Measurements from ENCODE around the gene DCK. TPM values are rescaled to one million over a fixed set of nuclear protein-coding genes. Genes with fewer than 3 reads are reported as not detected.
"Not testable (repeated sequence)": the region's sequence is repeated elsewhere in the genome, so short reads cannot be mapped to it uniquely, and the experiment has no call there.

DCK gene
- polyA plus RNA-seq, 1 experiment, result 3.8 TPM

DNA sequence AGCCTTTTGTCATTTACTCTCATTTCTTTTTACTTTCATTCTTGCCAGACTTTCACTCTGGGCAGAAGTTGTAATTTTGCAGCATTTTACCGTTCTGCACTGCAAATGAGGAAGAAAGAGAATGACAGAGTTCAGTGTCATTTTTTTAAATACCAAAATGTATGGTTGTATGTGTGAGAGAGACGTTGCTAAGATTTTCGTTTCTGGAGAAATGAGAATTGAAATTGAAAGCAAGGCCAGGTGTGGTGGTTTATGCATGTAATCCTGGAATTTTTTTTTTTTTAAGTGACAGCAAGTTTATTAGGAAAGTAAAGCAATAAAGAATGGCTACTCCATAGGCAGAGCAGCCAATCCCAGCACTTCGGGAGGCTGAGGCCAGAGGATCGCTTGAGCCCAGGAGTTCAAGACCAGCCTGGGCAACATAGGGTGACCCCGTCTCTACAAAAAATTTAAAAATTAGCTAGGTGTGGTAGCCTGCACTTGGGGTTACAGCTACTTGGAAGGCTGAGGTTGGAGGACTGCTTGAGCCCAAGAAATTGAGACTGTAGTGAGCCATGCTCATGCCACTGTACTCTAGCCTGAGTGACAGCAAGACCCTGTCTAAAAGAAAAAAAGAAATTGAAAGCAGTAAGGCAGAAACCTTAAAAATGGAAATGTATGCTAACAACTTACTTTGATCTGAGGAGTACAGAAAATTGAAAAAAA is 12.9 kb downstream of the DCK start:
- TF ChIP-seq, protein P1, sequence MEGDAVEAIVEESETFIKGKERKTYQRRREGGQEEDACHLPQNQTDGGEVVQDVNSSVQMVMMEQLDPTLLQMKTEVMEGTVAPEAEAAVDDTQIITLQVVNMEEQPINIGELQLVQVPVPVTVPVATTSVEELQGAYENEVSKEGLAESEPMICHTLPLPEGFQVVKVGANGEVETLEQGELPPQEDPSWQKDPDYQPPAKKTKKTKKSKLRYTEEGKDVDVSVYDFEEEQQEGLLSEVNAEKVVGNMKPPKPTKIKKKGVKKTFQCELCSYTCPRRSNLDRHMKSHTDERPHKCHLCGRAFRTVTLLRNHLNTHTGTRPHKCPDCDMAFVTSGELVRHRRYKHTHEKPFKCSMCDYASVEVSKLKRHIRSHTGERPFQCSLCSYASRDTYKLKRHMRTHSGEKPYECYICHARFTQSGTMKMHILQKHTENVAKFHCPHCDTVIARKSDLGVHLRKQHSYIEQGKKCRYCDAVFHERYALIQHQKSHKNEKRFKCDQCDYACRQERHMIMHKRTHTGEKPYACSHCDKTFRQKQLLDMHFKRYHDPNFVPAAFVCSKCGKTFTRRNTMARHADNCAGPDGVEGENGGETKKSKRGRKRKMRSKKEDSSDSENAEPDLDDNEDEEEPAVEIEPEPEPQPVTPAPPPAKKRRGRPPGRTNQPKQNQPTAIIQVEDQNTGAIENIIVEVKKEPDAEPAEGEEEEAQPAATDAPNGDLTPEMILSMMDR (IDR thresholded peaks at IDR 0.05; ENCODE audit: insufficient read depth, low read depth, low read length), result no peak
- H3K4me3 ChIP-seq (ENCODE audit: low read depth, low read length), result no peak overlapping the region
- DNase-seq (ENCODE audit: low read depth), result no peak
- no peaks in the 10 kb centered on the region for H3K27me3 ChIP-seq (ENCODE audit: control insufficient read depth, insufficient read depth, low read length)
- no peaks in the 10 kb centered on the region for H3K36me3 ChIP-seq (ENCODE audit: control insufficient read depth, insufficient read depth, low read length)
- CTCF ChIA-PET, result interaction anchor here (1.0 kb wide), 1 partner anchor 21 kb away, joined by 3 read pairs; no protein-coding TSS in a partner anchor
- POLR2A ChIA-PET, result no interaction called here

DNA sequence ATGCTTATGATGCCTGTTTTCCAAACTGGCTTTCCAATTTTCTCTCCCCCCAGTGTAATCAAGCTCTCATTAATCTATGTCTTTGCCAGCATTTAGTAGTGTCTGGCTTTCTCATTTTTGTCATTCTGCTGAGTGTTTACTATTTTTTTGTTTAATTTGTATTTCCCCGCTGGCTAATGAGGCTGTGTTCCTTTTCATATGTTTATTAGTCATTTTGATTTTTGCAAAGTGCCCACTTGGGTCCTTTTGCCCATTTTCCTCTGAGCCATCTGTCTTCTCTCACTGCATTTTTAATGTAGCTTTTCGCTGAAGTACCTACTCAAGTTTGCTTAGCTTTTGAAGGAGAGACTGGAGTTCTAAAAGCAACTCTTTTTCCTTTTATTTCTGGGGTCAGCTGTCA is 14.7 kb downstream of the DCK start:
- Histone ChIP-seq H3K4me3 (ENCODE audit: low read depth, low read length) (no peak overlapping the region), H3K27me3 (ENCODE audit: control insufficient read depth, insufficient read depth, low read length) (no peaks in the 10 kb centered on the region), H3K36me3 (ENCODE audit: control insufficient read depth, insufficient read depth, low read length) (no peaks in the 10 kb centered on the region)
- POLR2A ChIA-PET, result no interaction called here
- CTCF ChIA-PET, result interaction anchor here (0.7 to 1.5 kb wide), 2 partner anchors 12 to 356 kb away, joined by 4 read pairs; no protein-coding TSS in a partner anchor
- no peak for DNase-seq (ENCODE audit: low read depth)
- TF ChIP-seq, protein P1 (IDR thresholded peaks at IDR 0.05; ENCODE audit: insufficient read depth, low read depth, low read length), result no peak

DNA sequence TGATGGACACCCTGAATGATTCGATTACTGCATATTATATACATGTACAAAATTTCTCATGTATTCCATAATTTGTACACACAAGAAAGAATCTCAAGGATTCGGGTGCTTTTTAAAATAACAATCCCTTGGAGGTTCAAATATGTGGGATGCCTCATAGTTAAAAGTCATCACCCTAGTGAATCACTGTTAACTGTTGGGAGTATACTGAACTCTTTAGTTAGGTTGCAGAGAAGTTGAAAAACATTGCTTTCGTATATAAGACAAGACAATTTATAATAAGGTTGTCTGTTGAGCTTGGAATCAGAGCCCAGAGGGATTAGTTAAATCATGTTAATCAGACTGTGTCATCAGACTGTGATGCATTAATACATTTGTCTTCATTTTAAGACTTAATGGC is 15.6 kb downstream of the DCK start:
- TF ChIP-seq, protein P1 (IDR thresholded peaks at IDR 0.05; ENCODE audit: insufficient read depth, low read depth, low read length), result no peak
- no peak for DNase-seq (ENCODE audit: low read depth)
- Histone ChIP-seq H3K4me3 (ENCODE audit: low read depth, low read length) (no peak overlapping the region), H3K27me3 (ENCODE audit: control insufficient read depth, insufficient read depth, low read length) (no peaks in the 10 kb centered on the region), H3K36me3 (ENCODE audit: control insufficient read depth, insufficient read depth, low read length) (no peaks in the 10 kb centered on the region)
- CTCF ChIA-PET, result interaction anchor here (0.6 to 2.1 kb wide), 3 partner anchors 13 to 357 kb away, joined by 3 to 7 read pairs (median 4); no protein-coding TSS in a partner anchor
- POLR2A ChIA-PET, result interaction anchor here (0.6 kb wide), 1 partner anchor 267 kb away, joined by 3 read pairs; no protein-coding TSS in a partner anchor

DNA sequence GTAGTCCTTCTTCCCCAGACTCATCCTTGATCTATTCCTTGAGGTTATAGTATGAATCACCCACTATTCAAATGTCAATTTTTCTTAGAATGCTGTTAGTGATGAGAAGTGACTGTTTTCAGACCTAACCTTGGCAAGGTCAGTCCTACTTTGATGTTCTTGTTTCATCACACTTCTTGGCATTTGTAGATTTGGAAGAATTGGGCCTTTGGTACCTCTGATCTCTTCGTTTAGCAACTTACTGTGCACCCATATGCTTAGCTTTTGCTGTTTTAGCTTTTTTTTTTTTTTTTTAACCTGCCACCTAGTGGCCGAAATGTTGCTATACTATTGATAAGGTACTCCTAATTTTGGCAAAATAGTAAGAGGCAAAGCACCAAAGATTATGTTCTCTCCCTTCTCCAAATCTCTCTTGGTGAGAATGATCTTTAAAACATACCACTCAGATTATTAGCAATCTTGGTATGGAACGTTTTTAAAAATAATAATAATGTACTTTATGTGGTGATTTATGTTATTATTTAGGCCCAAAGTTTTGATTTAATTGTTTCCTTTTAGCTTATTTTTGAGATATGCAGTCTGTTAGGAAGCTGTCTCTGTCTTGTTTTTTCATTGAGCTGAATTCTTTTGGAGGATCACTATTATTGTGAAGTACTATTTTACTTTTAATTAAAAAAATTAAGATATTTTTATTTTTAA is 16.6 kb downstream of the DCK start:
- Histone ChIP-seq H3K4me3 (ENCODE audit: low read depth, low read length) (no peak overlapping the region), H3K36me3 (ENCODE audit: control insufficient read depth, insufficient read depth, low read length) (no peaks in the 10 kb centered on the region), H3K27me3 (ENCODE audit: control insufficient read depth, insufficient read depth, low read length) (no peaks in the 10 kb centered on the region)
- ChIA-PET CTCF (interaction anchor here (0.6 to 2.1 kb wide), 9 partner anchors 9 to 360 kb away, joined by 3 to 7 read pairs (median 6); no protein-coding TSS in a partner anchor), POLR2A (interaction anchor here (0.6 kb wide), 4 partner anchors 8 to 1331 kb away, joined by 3 to 6 read pairs (median 4); partner anchors contain the start of gene GRSF1)
- TF ChIP-seq, protein P1 (IDR thresholded peaks at IDR 0.05; ENCODE audit: insufficient read depth, low read depth, low read length), result peak; percentile 66
- no peak for DNase-seq (ENCODE audit: low read depth)

DNA sequence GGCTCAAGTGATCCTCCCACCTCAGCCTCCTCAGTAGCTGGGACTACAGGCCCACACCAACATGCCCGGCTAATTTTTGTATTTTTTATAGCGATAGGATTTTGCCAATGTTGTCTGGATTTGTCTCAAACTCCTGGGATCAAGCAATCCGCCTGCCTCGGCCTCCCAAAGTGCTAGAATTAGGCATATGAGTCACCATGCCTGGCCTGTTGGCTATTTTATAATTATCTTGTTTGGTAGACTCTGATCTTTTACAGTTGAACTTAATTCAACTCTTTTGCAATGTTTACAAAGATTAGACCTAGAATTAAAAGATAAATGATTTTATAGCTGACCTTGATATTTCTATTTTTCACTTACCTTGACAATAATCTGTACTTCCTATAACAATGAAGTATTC is 18.0 kb downstream of the DCK start:
- TF ChIP-seq, protein P1 (IDR thresholded peaks at IDR 0.05; ENCODE audit: insufficient read depth, low read depth, low read length), result no peak
- Histone ChIP-seq H3K4me3 (ENCODE audit: low read depth, low read length) (no peak overlapping the region), H3K27me3 (ENCODE audit: control insufficient read depth, insufficient read depth, low read length) (no peaks in the 10 kb centered on the region), H3K36me3 (ENCODE audit: control insufficient read depth, insufficient read depth, low read length) (no peaks in the 10 kb centered on the region)
- POLR2A ChIA-PET, result no interaction called here
- CTCF ChIA-PET, result interaction anchor here (0.6 kb wide), 1 partner anchor 355 kb away, joined by 3 read pairs; no protein-coding TSS in a partner anchor
- no peak for DNase-seq (ENCODE audit: low read depth)

DNA sequence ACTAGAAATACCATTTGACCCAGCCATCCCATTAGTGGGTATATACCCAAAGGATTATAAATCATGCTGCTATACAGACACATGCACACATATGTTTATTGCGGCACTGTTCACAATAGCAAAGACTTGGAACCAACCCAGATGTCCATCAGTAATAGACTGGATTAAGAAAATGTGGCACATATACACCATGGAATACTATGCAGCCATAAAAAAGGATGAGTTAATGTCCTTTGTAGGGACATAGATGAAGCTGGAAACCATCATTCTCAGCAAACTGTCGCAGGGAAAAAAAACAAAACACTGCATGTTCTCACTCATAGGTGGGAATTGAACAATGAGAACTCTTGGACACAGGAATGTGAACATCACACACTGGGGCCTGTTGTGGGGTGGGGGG is 23.9 kb downstream of the DCK start:
- POLR2A ChIA-PET; DNase-seq (ENCODE audit: low read depth); CTCF ChIA-PET; H3K36me3 ChIP-seq (ENCODE audit: control insufficient read depth, insufficient read depth, low read length); H3K27me3 ChIP-seq (ENCODE audit: control insufficient read depth, insufficient read depth, low read length); H3K4me3 ChIP-seq (ENCODE audit: low read depth, low read length): not testable (repeated sequence)
